Naive B cell (primary cell): ENCODE results near the gene TK1. TPM values are rescaled to one million over a fixed set of nuclear protein-coding genes. Genes with fewer than 3 reads are reported as not detected.

Experiments
- ATAC-seq, 2 donors: fragments of 150-1000 bp; cut with Tn5 transposase; 2 replicates each; pipeline ENCODE4 v1.10.0; 2021; ENCODE audit warnings: low read depth in 2 of 2, mild to moderate bottlenecking in 2 of 2, moderate library complexity in 2 of 2
- DNase-seq: peaks from one replicate; pipeline ENCODE4 v3.0.0; 2022
- H3K27ac Mint-ChIP-seq, 6 donors: one replicate each; pipeline ENCODE4 v1.8.0; 2020 to 2022; ENCODE audit warnings: mild to moderate bottlenecking in 6 of 6, mixed read lengths in 6 of 6, moderate library complexity in 5 of 6, inconsistent platforms in 2 of 6
- H3K27me3 Mint-ChIP-seq, 3 donors: one replicate each; pipeline ENCODE4 v1.8.0; 2021 to 2022; ENCODE audit warnings: mixed read lengths in 3 of 3, mild to moderate bottlenecking in 1 of 3
- H3K36me3 Mint-ChIP-seq, 2 donors: one replicate each; pipeline ENCODE4 v1.8.0; 2020 to 2022; ENCODE audit warnings: mixed read lengths in 2 of 2, inconsistent platforms in 1 of 2, mild to moderate bottlenecking in 1 of 2
- H3K4me1 Mint-ChIP-seq, 3 donors: one replicate each; pipeline ENCODE4 v1.8.0; 2020 to 2022; ENCODE audit warnings: mixed read lengths in 3 of 3, inconsistent platforms in 1 of 3, mild to moderate bottlenecking in 1 of 3, moderate library complexity in 1 of 3
- H3K4me3 Mint-ChIP-seq, 8 donors: one replicate each; pipeline ENCODE4 v1.8.0; 2020 to 2022; ENCODE audit warnings: mild to moderate bottlenecking in 8 of 8, mixed read lengths in 8 of 8, moderate library complexity in 8 of 8, inconsistent platforms in 2 of 8
- H3K9me3 Mint-ChIP-seq, 7 donors: one replicate each; pipeline ENCODE4 v1.8.0; 2020 to 2022; ENCODE audit warnings: mixed read lengths in 7 of 7, mild to moderate bottlenecking in 5 of 7, inconsistent platforms in 2 of 7, moderate library complexity in 1 of 7
- polyA plus RNA-seq, 6 donors: library from polyadenylated mRNA; unstranded; fragments of 300-500 nt; fragmentation: Illumina TruSeq; gene quantifications; one replicate each; pipeline ENCODE4 v1.2.3, GENCODE V29; 2021; ENCODE audit warnings: low read depth in 6 of 6

Gene TK1
- polyA plus RNA-seq, 6 donors from 2014 or later: 0.91 to 3.5 (median 2.1) TPM

GRCh38 chr17:78129351-78130089, 57.3 kb downstream of the TK1 start:
- no peaks in the 10 kb centered on the region for H3K9me3 Mint-ChIP-seq
- H3K4me1 Mint-ChIP-seq: peaks cover 54 to 82% (median 59%) of the 10 kb centered on the region in 3 donors
- H3K27ac Mint-ChIP-seq: peak overlapping the region; percentile 90 to 99 (median 98)
- H3K36me3 Mint-ChIP-seq: peaks cover 0 to 5% of the 10 kb centered on the region in 2 donors
- H3K27me3 Mint-ChIP-seq: no peaks in the 10 kb centered on the region
- DNase-seq: peak; percentile 53
- H3K4me3 Mint-ChIP-seq: peak overlapping the region; percentile 95 to 100 (median 97)
- ATAC-seq: no peak

DNA sequence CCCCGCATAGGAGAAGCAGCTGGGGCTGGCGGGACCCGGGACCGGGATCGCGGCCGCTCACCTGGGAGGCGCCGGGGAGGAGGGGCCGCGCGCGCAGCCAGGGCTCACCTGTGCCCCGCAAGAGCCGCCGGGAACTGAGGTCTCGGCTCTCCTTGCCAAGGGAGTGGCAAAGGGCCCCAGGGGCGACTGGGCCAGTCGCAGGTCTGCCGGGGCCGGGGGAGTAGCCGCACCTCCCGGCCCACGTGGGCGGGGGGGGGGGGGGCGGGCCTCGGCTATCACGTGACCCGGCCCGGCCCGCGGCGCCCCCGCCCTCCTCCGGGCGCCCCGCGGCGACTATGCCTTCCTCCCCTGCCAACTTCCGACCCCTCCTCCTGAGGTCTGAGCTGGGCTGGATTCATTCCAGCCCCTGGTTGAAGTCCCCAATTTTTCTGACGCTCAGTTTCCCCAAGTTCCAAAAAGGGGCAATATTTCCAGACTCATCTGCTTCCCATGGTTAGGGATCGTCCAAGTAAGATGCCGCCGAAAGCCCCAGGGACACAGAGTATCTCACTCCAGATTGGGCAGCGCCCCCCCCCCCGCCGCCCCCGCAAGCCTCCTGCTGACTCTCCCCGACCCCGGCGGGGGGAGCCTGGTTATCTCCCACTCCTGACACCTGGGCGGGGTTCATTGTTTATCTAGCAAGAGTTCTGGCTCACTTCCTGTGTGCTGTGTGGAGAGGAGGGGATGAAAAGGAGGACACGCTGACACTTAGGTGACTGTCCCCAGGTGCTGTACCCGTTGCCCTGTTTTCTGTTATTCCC, 58.1 kb downstream of the TK1 start, which contains the start of gene TMC6:
Gene TMC6, minus strand, starts transcription at position 205 of the 800 bp plus-strand sequence. CDS start 1,923 bp downstream, outside the sequence.
- H3K27ac Mint-ChIP-seq: peak within 1 kb of the TSS; percentile 90 to 99 (median 98)
- H3K27me3 Mint-ChIP-seq: no peaks in the 10 kb centered on the region
- peak; percentile 74 for DNase-seq
- peak within 1 kb of the TSS; percentile 95 to 100 (median 97) for H3K4me3 Mint-ChIP-seq
- H3K36me3 Mint-ChIP-seq: peaks cover 2 to 4% of the 10 kb centered on the region in 2 donors
- no peaks in the 10 kb centered on the region for H3K9me3 Mint-ChIP-seq
- ATAC-seq: peak; percentile 17 to 24
- peaks cover 54 to 82% (median 59%) of the 10 kb centered on the region in 3 donors for H3K4me1 Mint-ChIP-seq

- H3K36me3 Mint-ChIP-seq: peaks cover 0 to 11% of the 10 kb centered on the region in 2 donors
- H3K4me1 Mint-ChIP-seq: peaks cover 54 to 82% (median 59%) of the 10 kb centered on the region in 3 donors
- no peaks in the 10 kb centered on the region for H3K27me3 Mint-ChIP-seq
- peak overlapping the region; percentile 92 to 100 (median 94) for H3K4me3 Mint-ChIP-seq
- no peak for ATAC-seq
- no peaks in the 10 kb centered on the region for H3K9me3 Mint-ChIP-seq
- no peak for DNase-seq
- H3K27ac Mint-ChIP-seq: peak overlapping the region; percentile 48 to 97 (median 93)
Measured at GRCh38 chr17:78127888-78128550, 58.8 kb downstream of the TK1 start.

GRCh38 chr17:78127239-78127887, 59.5 kb downstream of the TK1 start:
- Mint-ChIP-seq H3K9me3 (no peaks in the 10 kb centered on the region), H3K27ac (peak overlapping the region; percentile 48 to 97 (median 93)), H3K4me1 (peaks cover 55 to 82% (median 58%) of the 10 kb centered on the region in 3 donors), H3K4me3 (peak overlapping the region; percentile 92 to 100 (median 94)), H3K27me3 (no peaks in the 10 kb centered on the region), H3K36me3 (peaks cover 0 to 15% of the 10 kb centered on the region in 2 donors)
- DNase-seq (peak; percentile 68), ATAC-seq (peak; percentile 13 to 21)

GRCh38 chr17:78126895-78127238, 60.0 kb downstream of the TK1 start:
- Mint-ChIP-seq H3K36me3 (peaks cover 0 to 15% of the 10 kb centered on the region in 2 donors), H3K4me1 (peaks cover 58 to 84% (median 58%) of the 10 kb centered on the region in 3 donors), H3K27me3 (no peaks in the 10 kb centered on the region), H3K27ac (peak overlapping the region in 5 of 6 donors; percentile 70 to 97 (median 94)), H3K9me3 (no peaks in the 10 kb centered on the region), H3K4me3 (peak overlapping the region; percentile 92 to 100 (median 94))
- ATAC-seq: no peak
- no peak for DNase-seq

DNA sequence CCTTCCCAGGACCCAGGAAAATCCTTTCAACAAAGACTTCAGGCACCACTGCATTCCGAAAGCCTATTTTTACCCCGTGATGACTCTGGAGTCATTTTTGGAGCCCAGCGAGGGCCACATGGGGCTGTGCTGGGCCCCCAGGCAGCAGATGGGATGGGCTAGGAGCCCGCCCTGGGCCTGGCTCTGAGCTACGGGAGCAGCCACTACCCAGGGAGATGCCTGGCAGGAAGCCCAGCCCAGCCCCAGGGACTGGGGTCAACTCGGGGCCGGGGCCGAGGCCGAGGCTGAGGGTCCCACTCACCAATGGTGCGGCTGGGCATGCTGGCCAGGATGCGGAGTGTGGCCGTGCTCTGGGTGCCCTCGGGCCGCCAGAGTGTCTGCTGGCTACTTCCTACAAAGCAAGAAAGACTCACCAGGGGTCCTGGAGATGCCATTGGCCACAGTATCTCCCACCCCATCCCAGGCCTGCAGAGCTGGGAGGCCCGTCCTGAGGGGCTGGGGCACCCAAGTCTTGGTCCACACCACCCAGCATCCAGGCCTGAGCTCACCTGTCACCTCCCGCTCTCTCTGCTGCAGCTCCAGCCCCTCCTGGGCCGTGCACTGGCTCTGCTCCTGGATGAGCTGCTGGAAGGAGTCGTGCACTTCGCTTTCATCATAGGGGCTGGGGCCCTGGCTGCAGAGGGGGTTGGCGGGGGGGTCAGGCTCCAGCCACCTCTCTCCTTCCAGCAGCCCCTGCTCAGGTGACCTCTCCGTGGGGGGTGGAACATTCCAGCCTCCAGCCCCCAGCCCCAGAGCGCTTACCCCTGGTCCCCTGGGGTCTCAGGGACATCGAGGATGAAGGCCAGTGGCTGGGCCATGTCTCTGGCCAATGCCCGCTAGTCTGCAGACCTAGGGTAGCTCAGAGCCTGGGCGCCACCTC, 60.6 kb downstream of the TK1 start:
- no peaks in the 10 kb centered on the region for H3K27me3 Mint-ChIP-seq
- H3K4me1 Mint-ChIP-seq: peaks cover 64 to 89% (median 65%) of the 10 kb centered on the region in 3 donors
- peaks cover 0 to 15% of the 10 kb centered on the region in 2 donors for H3K36me3 Mint-ChIP-seq
- DNase-seq: no peak
- peak overlapping the region in 4 of 6 donors; percentile 63 to 97 (median 92) for H3K27ac Mint-ChIP-seq
- ATAC-seq: no peak
- no peaks in the 10 kb centered on the region for H3K9me3 Mint-ChIP-seq
- peak overlapping the region in 7 of 8 donors; percentile 92 to 100 (median 95) for H3K4me3 Mint-ChIP-seq

- Mint-ChIP-seq H3K27me3 (no peaks in the 10 kb centered on the region), H3K9me3 (no peaks in the 10 kb centered on the region), H3K4me1 (peaks cover 58 to 89% (median 63%) of the 10 kb centered on the region in 3 donors), H3K27ac (peak overlapping the region in 4 of 6 donors; percentile 30 to 97 (median 81)), H3K36me3 (peaks cover 0 to 15% of the 10 kb centered on the region in 2 donors), H3K4me3 (peak overlapping the region; percentile 36 to 98 (median 60))
- DNase-seq (no peak), ATAC-seq (no peak)
Measured at GRCh38 chr17:78125138-78125913, 61.5 kb downstream of the TK1 start.

- peak overlapping the region in 7 of 8 donors; percentile 36 to 98 (median 68) for H3K4me3 Mint-ChIP-seq
- no peak for ATAC-seq
- no peaks in the 10 kb centered on the region for H3K9me3 Mint-ChIP-seq
- H3K4me1 Mint-ChIP-seq: peaks cover 54 to 86% (median 60%) of the 10 kb centered on the region in 3 donors
- peaks cover 0 to 15% of the 10 kb centered on the region in 2 donors for H3K36me3 Mint-ChIP-seq
- no peak for DNase-seq
- H3K27ac Mint-ChIP-seq: peak overlapping the region in 3 of 6 donors; percentile 30 to 97 (median 92)
- H3K27me3 Mint-ChIP-seq: no peaks in the 10 kb centered on the region
Measured at GRCh38 chr17:78124836-78125137, 62.1 kb downstream of the TK1 start.

Other genes starting within 250 kb of the TK1 start
- gene TNRC6C, start 228.3 kb downstream of the TK1 start, polyA plus RNA-seq: 1 to 10 TPM in 5 of 6 donors, not detected in 1; 1.2 to 5.5 (median 2.0) TPM
- gene TMC6, start 58.3 kb downstream of the TK1 start, polyA plus RNA-seq: 100 to 1,000 TPM in 5 of 6 donors, 10 to 100 TPM in 1; 84.9 to 170 (median 141) TPM
- 100 to 1,000 TPM in 1 of 6 donors, 10 to 100 TPM in 5; 26.2 to 103 (median 55.2) TPM for gene TMC8, start 56.3 kb downstream of the TK1 start, polyA plus RNA-seq
- under 1 TPM in 1 of 6 donors, not detected in 5; 0.42 TPM for gene C17orf99, start 40.7 kb downstream of the TK1 start, polyA plus RNA-seq
- gene SYNGR2, start 18.5 kb downstream of the TK1 start, polyA plus RNA-seq: 100 to 1,000 TPM; 490 to 908 (median 562) TPM
- 1 to 10 TPM in 4 of 6 donors, under 1 TPM in 1, not detected in 1; 0.53 to 4.6 (median 2.1) TPM for gene AFMID, start 310 bp upstream of the TK1 start, polyA plus RNA-seq
- gene BIRC5, start 27.2 kb upstream of the TK1 start, polyA plus RNA-seq: not detected
- not detected for gene TMEM235, start 44.6 kb upstream of the TK1 start, polyA plus RNA-seq
- 10 to 100 TPM in 4 of 6 donors, 1 to 10 TPM in 2; 4.7 to 29.1 (median 15.2) TPM for gene SOCS3, start 173.0 kb upstream of the TK1 start, polyA plus RNA-seq
- 10 to 100 TPM; 23.9 to 50.1 (median 29.8) TPM for gene PGS1, start 191.6 kb upstream of the TK1 start, polyA plus RNA-seq